Measurements from ENCODE around the gene LMTK2. TPM values are rescaled to one million over a fixed set of nuclear protein-coding genes. Genes with fewer than 3 reads are reported as not detected.
A peak's percentile ranks its signal among the peaks of the same experiment; 100 is the strongest.

Gene LMTK2
- total and polyA plus RNA-seq, 10 donors = 1.3 to 22.8 (median 18.6) TPM

- WGBS, 5 donors = 94 to 98% (median 95%) methylated on average over 15 of the region's 15 CpGs
- peaks cover 0 to 64% (median 35%) of the 10 kb centered on the region in 6 donors for H3K4me1 ChIP-seq
These were observed 61.0 kb downstream of the LMTK2 start for GRCh38 chr7:98167653-98168052.

GRCh38 chr7:98168181-98168903, 61.7 kb downstream of the LMTK2 start:
- 64 to 78% (median 68%) methylated on average over 17 of the region's 17 CpGs for WGBS, 5 donors
- DNase-seq = peak; percentile 78

More at GRCh38 chr7:98167653-98168052, 61.0 kb downstream of the LMTK2 start:
- peaks cover 0 to 35% (median 16%) of the 10 kb centered on the region in 6 donors for H3K36me3 ChIP-seq
- no peaks in the 10 kb centered on the region for H3K9me3 ChIP-seq
- no peak overlapping the region for H3K4me3 ChIP-seq
- TF ChIP-seq POLR2A (IDR thresholded peaks at IDR 0.05) (no peak), POLR2AphosphoS5 (IDR thresholded peaks at IDR 0.05) (no peak), CTCF (IDR thresholded peaks at IDR 0.05 in 8 of 11, conservative IDR thresholded peaks at IDR 0.05 in 3 of 11) (no peak)
- no peak for DNase-seq
- intact Hi-C loops (cut with DNase I; ENCODE audit: low total_unique reads) = loop anchor here (2.0 kb wide), 2 partner anchors 61 to 147 kb away; partner anchors contain the start of gene LMTK2
- no peaks in the 10 kb centered on the region for H3K27me3 ChIP-seq (replicated peaks in 1 of 7)
- no peak overlapping the region for H3K27ac ChIP-seq

GRCh38 chr7:98168904-98169621, 62.4 kb downstream of the LMTK2 start:
- Histone ChIP-seq H3K4me1 (peaks cover 0 to 50% (median 30%) of the 10 kb centered on the region in 6 donors), H3K9me3 (no peaks in the 10 kb centered on the region), H3K27ac (peak overlapping the region in 2 of 8 donors; percentile 5 to 34), H3K27me3 (replicated peaks in 1 of 7) (no peaks in the 10 kb centered on the region), H3K36me3 (peaks cover 0 to 43% (median 20%) of the 10 kb centered on the region in 6 donors), H3K4me3 (no peak overlapping the region)
- 71 to 80% (median 76%) methylated on average over 5 of the region's 5 CpGs for WGBS, 5 donors
- intact Hi-C loops (cut with DNase I; ENCODE audit: low total_unique reads) = loop anchor here (2.0 kb wide), 1 partner anchor 62 kb away; the partner anchor contains the start of gene LMTK2
- DNase-seq = no peak
- TF ChIP-seq POLR2AphosphoS5 (IDR thresholded peaks at IDR 0.05) (no peak), POLR2A (IDR thresholded peaks at IDR 0.05) (no peak), CTCF (IDR thresholded peaks at IDR 0.05 in 8 of 11, conservative IDR thresholded peaks at IDR 0.05 in 3 of 11) (peak in 5 of 11 experiments; percentile 4 to 49 (median 37))

More at GRCh38 chr7:98168181-98168903, 61.7 kb downstream of the LMTK2 start:
- no peaks in the 10 kb centered on the region for H3K27me3 ChIP-seq (replicated peaks in 1 of 7)
- H3K4me1 ChIP-seq = peaks cover 0 to 57% (median 33%) of the 10 kb centered on the region in 6 donors
- H3K4me3 ChIP-seq = no peak overlapping the region
- TF ChIP-seq CTCF (IDR thresholded peaks at IDR 0.05 in 8 of 11, conservative IDR thresholded peaks at IDR 0.05 in 3 of 11) (peak; percentile 45 to 85 (median 71)), POLR2A (IDR thresholded peaks at IDR 0.05) (no peak)
- H3K27ac ChIP-seq = no peak overlapping the region
- no peaks in the 10 kb centered on the region for H3K9me3 ChIP-seq
- intact Hi-C loops (cut with DNase I; ENCODE audit: low total_unique reads) = loop anchor here (2.0 kb wide), 1 partner anchor 62 kb away; the partner anchor contains the start of gene LMTK2
- peaks cover 0 to 41% (median 20%) of the 10 kb centered on the region in 6 donors for H3K36me3 ChIP-seq
